Measurements from ENCODE around the gene ABLIM1.

The ABLIM1 gene

GRCh38 chr10:114573330-114574045, 84.6 kb downstream of the ABLIM1 start:
- TF ChIP-seq, protein P1, sequence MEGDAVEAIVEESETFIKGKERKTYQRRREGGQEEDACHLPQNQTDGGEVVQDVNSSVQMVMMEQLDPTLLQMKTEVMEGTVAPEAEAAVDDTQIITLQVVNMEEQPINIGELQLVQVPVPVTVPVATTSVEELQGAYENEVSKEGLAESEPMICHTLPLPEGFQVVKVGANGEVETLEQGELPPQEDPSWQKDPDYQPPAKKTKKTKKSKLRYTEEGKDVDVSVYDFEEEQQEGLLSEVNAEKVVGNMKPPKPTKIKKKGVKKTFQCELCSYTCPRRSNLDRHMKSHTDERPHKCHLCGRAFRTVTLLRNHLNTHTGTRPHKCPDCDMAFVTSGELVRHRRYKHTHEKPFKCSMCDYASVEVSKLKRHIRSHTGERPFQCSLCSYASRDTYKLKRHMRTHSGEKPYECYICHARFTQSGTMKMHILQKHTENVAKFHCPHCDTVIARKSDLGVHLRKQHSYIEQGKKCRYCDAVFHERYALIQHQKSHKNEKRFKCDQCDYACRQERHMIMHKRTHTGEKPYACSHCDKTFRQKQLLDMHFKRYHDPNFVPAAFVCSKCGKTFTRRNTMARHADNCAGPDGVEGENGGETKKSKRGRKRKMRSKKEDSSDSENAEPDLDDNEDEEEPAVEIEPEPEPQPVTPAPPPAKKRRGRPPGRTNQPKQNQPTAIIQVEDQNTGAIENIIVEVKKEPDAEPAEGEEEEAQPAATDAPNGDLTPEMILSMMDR (IDR thresholded peaks at IDR 0.05; ENCODE audit: low read length, missing control alignments) = no peak
- DNase-seq (ENCODE audit: low read depth) = no peak
- no peak overlapping the region for H3K4me3 ChIP-seq (replicated peaks; ENCODE audit: low read depth, low read length)

DNA sequence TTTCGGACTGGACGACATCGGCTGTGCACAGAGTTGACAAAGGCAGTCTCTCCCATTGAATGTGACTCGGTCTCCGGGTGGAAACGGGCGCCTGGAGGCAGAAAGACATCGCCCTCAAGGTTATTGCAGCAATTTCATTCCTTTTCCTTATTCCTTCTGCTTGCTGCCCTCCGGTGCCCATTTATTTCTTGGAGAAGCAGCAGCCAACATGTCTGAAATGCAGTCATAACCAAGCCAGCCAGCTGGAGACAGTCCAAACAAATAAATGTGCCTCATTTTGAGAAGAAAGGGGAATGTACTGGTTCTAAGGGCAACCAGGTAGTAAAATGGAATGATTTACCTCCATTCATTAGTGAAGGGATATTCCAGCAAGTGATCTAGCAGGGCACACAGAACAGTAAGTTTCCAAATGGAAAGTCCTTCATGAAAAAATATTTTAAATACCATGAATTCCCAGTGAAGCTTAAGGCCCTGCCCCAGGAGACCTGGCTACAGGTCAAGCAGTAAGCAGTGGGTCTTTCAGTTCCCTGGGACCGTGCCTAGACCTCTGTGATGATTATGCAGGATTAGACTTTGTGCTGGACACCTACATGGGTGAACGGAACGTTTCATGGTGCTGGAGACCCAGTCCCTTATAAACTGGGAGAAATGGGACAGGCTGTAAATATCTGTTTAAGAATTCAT, 86.6 kb downstream of the ABLIM1 start:
- TF ChIP-seq, protein P1 (IDR thresholded peaks at IDR 0.05; ENCODE audit: low read length, missing control alignments) = no peak
- no peak for DNase-seq (ENCODE audit: low read depth)
- no peak overlapping the region for H3K4me3 ChIP-seq (replicated peaks; ENCODE audit: low read depth, low read length)

GRCh38 chr10:114566064-114566463, 92.0 kb downstream of the ABLIM1 start:
- DNase-seq (ENCODE audit: low read depth) = no peak
- TF ChIP-seq, protein P1 (IDR thresholded peaks at IDR 0.05; ENCODE audit: low read length, missing control alignments) = no peak
- no peak overlapping the region for H3K4me3 ChIP-seq (replicated peaks; ENCODE audit: low read depth, low read length)

- no peak for DNase-seq (ENCODE audit: low read depth)
- no peak overlapping the region for H3K4me3 ChIP-seq (replicated peaks; ENCODE audit: low read depth, low read length)
- TF ChIP-seq, protein P1 (IDR thresholded peaks at IDR 0.05; ENCODE audit: low read length, missing control alignments) = no peak
These were observed 93.0 kb downstream of the ABLIM1 start for GRCh38 chr10:114565066-114565465.

GRCh38 chr10:114561008-114561523, 97.0 kb downstream of the ABLIM1 start:
- TF ChIP-seq, protein P1 (IDR thresholded peaks at IDR 0.05; ENCODE audit: low read length, missing control alignments) = no peak
- H3K4me3 ChIP-seq (replicated peaks; ENCODE audit: low read depth, low read length) = no peak overlapping the region
- no peak for DNase-seq (ENCODE audit: low read depth)

DNA sequence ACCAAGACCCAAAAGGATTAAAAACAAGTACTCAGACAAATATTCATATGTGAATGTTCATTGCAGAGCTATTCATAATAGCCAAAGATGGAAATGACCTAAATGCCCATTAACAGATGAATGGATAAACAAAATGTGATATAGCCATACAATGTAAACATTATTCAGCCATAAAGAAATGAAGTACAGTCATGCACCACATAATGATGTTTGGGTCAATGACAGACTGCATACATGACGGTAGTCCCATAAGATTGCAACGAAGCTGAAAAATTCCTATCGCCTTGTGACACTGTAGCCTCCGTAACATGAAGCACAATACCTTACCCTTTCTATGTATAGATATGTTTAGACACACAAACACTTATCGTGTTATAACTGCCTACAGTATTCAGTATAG, 97.9 kb downstream of the ABLIM1 start:
- TF ChIP-seq, protein P1 (IDR thresholded peaks at IDR 0.05; ENCODE audit: low read length, missing control alignments) = no peak
- no peak overlapping the region for H3K4me3 ChIP-seq (replicated peaks; ENCODE audit: low read depth, low read length)
- no peak for DNase-seq (ENCODE audit: low read depth)

Data from fibroblast of pulmonary artery (primary cell).